DOHH2 (cell line): ENCODE measurements around the gene CCR5AS.

ENCODE experiments used
- CTCF ChIP-seq: fragments of 200-600 bp; sonication (generic); IDR thresholded peaks from one replicate; pipeline ENCODE4 v1.5.1; 2014; ENCODE audit warnings: antibody characterized with exemption, mild to moderate bottlenecking, low read depth, low read length; ENCODE audit not compliant: poor library complexity, severe bottlenecking
- EZH2phosphoT487 ChIP-seq: fragments of 200-600 bp; sonication (generic); IDR thresholded peaks from 2 replicates; pipeline ENCODE4 v1.6.1; 2017; ENCODE audit warnings: borderline replicate concordance, mild to moderate bottlenecking, antibody characterized with exemption, low read length, moderate library complexity, mixed read lengths

- TF ChIP-seq CTCF, result no peak
- TF ChIP-seq EZH2phosphoT487, result no peak
Observed at GRCh38 chr3:46455231-46456115, 48.6 kb upstream of the CCR5AS start.
